NB4 (cell line): Measurements from ENCODE around the gene IGFBP6.

Experiments used
- DNase-seq: peaks from one replicate; pipeline ENCODE4 v3.0.0; 2010; ENCODE audit warnings: low read depth
- H3K4me3 ChIP-seq: one replicate; pipeline ENCODE4 v1.5.1; 2011; ENCODE audit warnings: mild to moderate bottlenecking, low read depth, low read length, moderate library complexity
- MAX ChIP-seq: IDR thresholded peaks from 2 replicates; pipeline ENCODE4 v1.6.1; 2011; ENCODE audit warnings: low read depth, low read length
- MYC ChIP-seq: IDR thresholded peaks from 2 replicates; pipeline ENCODE4 v1.6.1; 2011; ENCODE audit warnings: low read depth, low read length
- POLR2A ChIP-seq: IDR thresholded peaks from 2 replicates; pipeline ENCODE4 v1.6.1; 2011; ENCODE audit warnings: mild to moderate bottlenecking; ENCODE audit not compliant: insufficient read length; ENCODE audit errors: extremely low read depth
- TF ChIP-seq, protein P1 (sequence below): IDR thresholded peaks from one replicate; pipeline ENCODE4 v1.5.1; 2012; ENCODE audit warnings: low read depth, low read length

Gene IGFBP6

GRCh38 chr12:53059434-53060063, 37.9 kb upstream of the IGFBP6 start:
- TF ChIP-seq POLR2A (no peak), MAX (no peak), MYC (no peak)
- TF ChIP-seq, protein P1, sequence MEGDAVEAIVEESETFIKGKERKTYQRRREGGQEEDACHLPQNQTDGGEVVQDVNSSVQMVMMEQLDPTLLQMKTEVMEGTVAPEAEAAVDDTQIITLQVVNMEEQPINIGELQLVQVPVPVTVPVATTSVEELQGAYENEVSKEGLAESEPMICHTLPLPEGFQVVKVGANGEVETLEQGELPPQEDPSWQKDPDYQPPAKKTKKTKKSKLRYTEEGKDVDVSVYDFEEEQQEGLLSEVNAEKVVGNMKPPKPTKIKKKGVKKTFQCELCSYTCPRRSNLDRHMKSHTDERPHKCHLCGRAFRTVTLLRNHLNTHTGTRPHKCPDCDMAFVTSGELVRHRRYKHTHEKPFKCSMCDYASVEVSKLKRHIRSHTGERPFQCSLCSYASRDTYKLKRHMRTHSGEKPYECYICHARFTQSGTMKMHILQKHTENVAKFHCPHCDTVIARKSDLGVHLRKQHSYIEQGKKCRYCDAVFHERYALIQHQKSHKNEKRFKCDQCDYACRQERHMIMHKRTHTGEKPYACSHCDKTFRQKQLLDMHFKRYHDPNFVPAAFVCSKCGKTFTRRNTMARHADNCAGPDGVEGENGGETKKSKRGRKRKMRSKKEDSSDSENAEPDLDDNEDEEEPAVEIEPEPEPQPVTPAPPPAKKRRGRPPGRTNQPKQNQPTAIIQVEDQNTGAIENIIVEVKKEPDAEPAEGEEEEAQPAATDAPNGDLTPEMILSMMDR, result no peak
- no peak for DNase-seq
- H3K4me3 ChIP-seq, result no peak overlapping the region

GRCh38 chr12:53060064-53060720, 37.3 kb upstream of the IGFBP6 start:
- H3K4me3 ChIP-seq, result no peak overlapping the region
- TF ChIP-seq, protein P1, result no peak
- DNase-seq, result no peak

- no peak for DNase-seq
- TF ChIP-seq POLR2A (no peak), MYC (no peak), MAX (no peak)
- TF ChIP-seq, protein P1, result no peak
- no peak overlapping the region for H3K4me3 ChIP-seq
Observed at GRCh38 chr12:53060721-53061276, 36.7 kb upstream of the IGFBP6 start.

DNA sequence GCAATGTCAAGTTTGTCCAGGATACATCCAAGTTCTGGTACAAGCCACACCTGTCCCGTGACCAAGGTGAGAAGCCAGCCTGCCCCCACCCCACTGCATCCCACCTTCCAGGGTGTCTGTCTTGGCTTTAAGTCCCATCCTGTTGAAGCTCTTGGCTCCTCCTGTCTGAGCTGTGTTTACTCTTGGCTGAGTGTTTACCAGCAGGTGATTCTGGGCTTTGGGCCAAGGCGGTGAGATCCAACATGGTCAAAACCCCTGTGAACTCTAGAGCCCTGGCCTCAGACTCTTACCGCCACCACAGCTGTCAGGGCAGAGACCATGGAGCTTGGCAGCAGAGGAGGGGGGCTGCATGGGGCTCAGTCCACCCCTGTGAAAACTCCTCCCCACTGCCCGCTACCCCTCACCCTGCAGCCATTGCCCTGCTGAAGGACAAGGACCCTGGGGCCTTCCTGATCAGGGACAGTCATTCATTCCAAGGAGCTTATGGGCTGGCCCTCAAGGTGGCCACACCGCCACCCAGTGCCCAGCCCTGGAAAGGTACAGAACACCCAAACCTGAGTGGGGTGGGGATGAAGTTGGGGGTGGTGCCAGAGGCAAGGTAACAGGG, 36.0 kb upstream of the IGFBP6 start:
- no peak for TF ChIP-seq MAX
- no peak for TF ChIP-seq MYC
- TF ChIP-seq, protein P1, result peak; percentile 36
- H3K4me3 ChIP-seq, result no peak overlapping the region
- peak; percentile 44 for DNase-seq

DNA sequence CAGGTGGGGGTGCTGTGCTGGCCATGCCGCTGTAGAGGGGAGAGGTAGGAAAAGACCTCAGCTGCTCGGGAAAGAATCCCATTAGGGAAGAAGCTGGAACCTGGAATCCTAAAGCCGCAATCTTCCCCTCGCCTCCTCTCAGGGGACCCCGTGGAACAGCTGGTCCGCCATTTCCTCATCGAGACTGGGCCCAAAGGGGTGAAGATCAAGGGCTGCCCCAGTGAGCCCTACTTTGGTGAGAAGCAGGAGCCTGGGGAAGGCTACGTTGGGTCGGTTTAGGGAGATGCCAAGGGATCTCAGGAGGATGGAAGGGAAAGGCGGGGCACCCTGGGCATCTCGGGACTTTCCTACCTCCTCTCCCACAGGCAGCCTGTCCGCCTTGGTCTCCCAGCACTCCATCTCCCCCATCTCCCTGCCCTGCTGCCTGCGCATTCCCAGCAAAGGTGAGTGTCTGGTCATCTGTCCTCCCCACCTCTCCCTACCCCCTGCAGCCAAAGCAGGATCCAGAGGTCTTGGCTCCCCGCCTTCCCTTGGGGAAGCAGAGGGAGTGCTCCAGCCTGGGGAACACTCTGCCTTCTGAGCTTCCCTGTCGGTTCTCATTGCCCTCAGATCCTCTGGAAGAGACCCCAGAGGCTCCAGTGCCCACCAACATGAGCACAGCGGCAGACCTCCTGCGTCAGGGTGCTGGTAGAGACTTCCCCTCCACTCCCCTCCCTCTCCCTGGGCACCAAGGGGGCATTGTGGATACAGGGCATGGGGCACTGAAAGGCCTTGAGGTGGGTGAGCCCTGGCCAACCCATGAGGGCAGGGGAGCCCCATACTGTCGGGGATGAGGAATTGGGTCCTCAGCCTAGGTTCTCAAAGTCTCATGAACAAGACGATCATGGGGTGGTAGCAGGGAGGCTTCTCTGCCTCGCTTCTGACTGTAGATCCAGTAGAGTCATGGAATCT, 35.2 kb upstream of the IGFBP6 start:
- H3K4me3 ChIP-seq, result no peak overlapping the region
- no peak for DNase-seq
- TF ChIP-seq MAX, result no peak
- no peak for TF ChIP-seq MYC
